K562 (cell line): ENCODE data around the gene CCDC106. TPM values are rescaled to one million over a fixed set of nuclear protein-coding genes. Genes with fewer than 3 reads are reported as not detected.

ENCODE experiments used
- CAMTA2 ChIP-seq: fragments of 250-450 bp; sonication (Bioruptor Pico); conservative IDR thresholded peaks from 2 replicates; pipeline ENCODE4 v1.5.1; 2022
- CHD7 ChIP-seq: fragments of 200-600 bp; sonication (generic); IDR thresholded peaks from one replicate; pipeline ENCODE4 v1.6.1; 2012; ENCODE audit warnings: mild to moderate bottlenecking, low read depth, low read length, inconsistent platforms
- ERF ChIP-seq: fragments of 450-650 bp; formaldehyde crosslinking; IDR thresholded peaks from 2 replicates; pipeline ENCODE4 v1.4.0; 2020; ENCODE audit warnings: mild to moderate bottlenecking, mixed read lengths
- MYC ChIP-seq, 2 experiments: fragments of 250-450 bp in 1 of 2; sonication (Bioruptor Pico) in 1 of 2; IDR thresholded peaks; 2 replicates each; pipeline versions ENCODE4 v1.5.1 to v1.6.1; 2012 to 2021; ENCODE audit warnings: low read depth in 2 of 2, borderline replicate concordance in 1 of 2, improper control_type of control experiment in 1 of 2, low read length in 1 of 2, mild to moderate bottlenecking in 1 of 2, moderate library complexity in 1 of 2
- PHF20 ChIP-seq: fragments of 450-650 bp; IDR thresholded peaks from 2 replicates; pipeline ENCODE4 v1.6.1; 2018; ENCODE audit not compliant: partially characterized antibody
- ZBTB49 ChIP-seq: sonication (generic); formaldehyde crosslinking; IDR thresholded peaks from 2 replicates; pipeline ENCODE4 v1.8.0; 2022; ENCODE audit warnings: missing genetic modification reagents, mild to moderate bottlenecking, borderline replicate concordance
- ZNF165 ChIP-seq: fragments of 250-450 bp; sonication (Bioruptor Pico); IDR thresholded peaks from 2 replicates; pipeline ENCODE4 v1.4.0; 2020; ENCODE audit warnings: borderline replicate concordance
- ZNF586 ChIP-seq: fragments of 450-650 bp; formaldehyde crosslinking; conservative IDR thresholded peaks from 2 replicates; pipeline ENCODE4 v1.4.0; 2020; ENCODE audit warnings: mild to moderate bottlenecking, moderate library complexity
- polyA plus RNA-seq, 8 experiments: library from polyadenylated mRNA; depleted of rRNA in 4 of 8; stranded (reverse) in 5 of 8; unstranded in 3 of 8; fragments of >200 nt; fragmentation: Nextera tagmentation in 2 of 8; fragmentation: Illumina TruSeq in 1 of 8; extraction: Ambion mirVana in 2 of 8; extraction: Trizol in 1 of 8; gene quantifications; 2 replicates each; pipeline versions ENCODE4 v1.2.1 to v1.2.3, GENCODE V29; 2011 to 2014; ENCODE audit warnings: inconsistent platforms in 1 of 8, missing spikeins in 1 of 8
- total RNA-seq, 7 experiments: library from RNA; depleted of rRNA in 6 of 7; stranded (reverse); fragments of >200 nt in 6 of 7; fragmentation: Illumina TruSeq in 2 of 7; extraction: Trizol in 2 of 7; gene quantifications; 2 replicates each; pipeline versions ENCODE4 v1.2.1 to v1.2.3, GENCODE V29; 2011 to 2021; ENCODE audit warnings: low replicate concordance in 1 of 7
- TF ChIP-seq, protein P1 (sequence below): sonication (generic); formaldehyde crosslinking; IDR thresholded peaks from 2 replicates; pipeline ENCODE4 v1.8.0; 2022; ENCODE audit warnings: mild to moderate bottlenecking, missing genetic modification reagents, borderline replicate concordance

CCDC106 gene
- total and polyA plus RNA-seq, 9 of the 15 experiments (the other 6 are each of a cell fraction or from before 2014, with no cell fraction given) = 0.10 to 27.5 (median 15.0) TPM; not detected in 1

- TF ChIP-seq, protein P1, sequence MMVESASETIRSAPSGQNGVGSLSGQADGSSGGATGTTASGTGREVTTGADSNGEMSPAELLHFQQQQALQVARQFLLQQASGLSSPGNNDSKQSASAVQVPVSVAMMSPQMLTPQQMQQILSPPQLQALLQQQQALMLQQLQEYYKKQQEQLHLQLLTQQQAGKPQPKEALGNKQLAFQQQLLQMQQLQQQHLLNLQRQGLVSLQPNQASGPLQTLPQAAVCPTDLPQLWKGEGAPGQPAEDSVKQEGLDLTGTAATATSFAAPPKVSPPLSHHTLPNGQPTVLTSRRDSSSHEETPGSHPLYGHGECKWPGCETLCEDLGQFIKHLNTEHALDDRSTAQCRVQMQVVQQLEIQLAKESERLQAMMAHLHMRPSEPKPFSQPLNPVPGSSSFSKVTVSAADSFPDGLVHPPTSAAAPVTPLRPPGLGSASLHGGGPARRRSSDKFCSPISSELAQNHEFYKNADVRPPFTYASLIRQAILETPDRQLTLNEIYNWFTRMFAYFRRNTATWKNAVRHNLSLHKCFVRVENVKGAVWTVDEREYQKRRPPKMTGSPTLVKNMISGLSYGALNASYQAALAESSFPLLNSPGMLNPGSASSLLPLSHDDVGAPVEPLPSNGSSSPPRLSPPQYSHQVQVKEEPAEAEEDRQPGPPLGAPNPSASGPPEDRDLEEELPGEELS (CRISPR knock-in tag) = peak; percentile 99
- no peak for TF ChIP-seq PHF20
- TF ChIP-seq ZBTB49 = peak; percentile 98
- no peak for TF ChIP-seq ZNF165 (CRISPR knock-in tag)
- peak; percentile 63; the same call in 1 of the 2 replicates for TF ChIP-seq ZNF586 (CRISPR knock-in tag)
- peak; percentile 88 for TF ChIP-seq ERF (CRISPR knock-in tag)
- no peak for TF ChIP-seq CAMTA2 (CRISPR knock-in tag)
- TF ChIP-seq CHD7 = no peak
- peak; percentile 98 for TF ChIP-seq MYC (IDR thresholded peaks at IDR 0.05; ENCODE audit: low read depth, low read length)
- peak; percentile 69; the same call in 1 of the 2 replicates for TF ChIP-seq MYC (CRISPR knock-in tag; IDR thresholded peaks at IDR 0.05; ENCODE audit: borderline replicate concordance, low read depth)
Observed at GRCh38 chr19:55640043-55640576, 7.9 kb upstream of the CCDC106 start (continued).
